PC-9 (cell line): Measurements from ENCODE around the gene KCNJ5. TPM values are rescaled to one million over a fixed set of nuclear protein-coding genes. Genes with fewer than 3 reads are reported as not detected.

Source experiments
- BruUV-seq: library from RNA; stranded (reverse); fragments of 400-500 nt; replicated peaks from 2 replicates; lab custom pipeline; 2021; lab: Mats Ljungman, UMichigan
- CTCF ChIA-PET: fragments of 300-600 bp; sonication (Branson Sonifier 250); formaldehyde crosslinking; loops from one replicate; lab custom pipeline; 2022; ENCODE audit warnings: antibody characterized with exemption; lab: Charles Lee
- POLR2A ChIA-PET: fragments of 300-600 bp; sonication (Branson Sonifier 250); formaldehyde crosslinking; loops from one replicate; lab custom pipeline; 2022; ENCODE audit warnings: antibody characterized with exemption; ENCODE audit not compliant: unreplicated experiment; lab: Charles Lee
- DNase-seq, 2 experiments: peaks; one replicate each; pipeline versions ENCODE4 v3.0.0 to v3.0.0-alpha.2; 2015 to 2022; ENCODE audit warnings: mixed read lengths in 1 of 2
- H2AFZ ChIP-seq: fragments of 200-600 bp; sonication (generic); 2 replicates; pipeline ENCODE4 v1.8.1; 2017; ENCODE audit warnings: antibody characterized with exemption
- H3F3A ChIP-seq: fragments of 200-600 bp; sonication (generic); 2 replicates; pipeline ENCODE4 v1.8.1; 2017; ENCODE audit warnings: antibody characterized with exemption, mild to moderate bottlenecking, low read depth; ENCODE audit not compliant: insufficient read depth
- H3K27ac ChIP-seq: fragments of 200-600 bp; sonication (generic); 2 replicates; pipeline ENCODE4 v1.6.1; 2016; ENCODE audit warnings: mixed run types
- H3K27me3 ChIP-seq: fragments of 200-600 bp; sonication (generic); 2 replicates; pipeline ENCODE4 v1.6.1; 2016; ENCODE audit warnings: low read depth, mixed run types; ENCODE audit not compliant: insufficient read depth
- H3K36me3 ChIP-seq: fragments of 200-600 bp; sonication (generic); 2 replicates; pipeline ENCODE4 v1.6.1; 2016; ENCODE audit warnings: low read depth, mixed run types
- H3K4me1 ChIP-seq: fragments of 200-600 bp; sonication (generic); replicated peaks from 2 replicates; pipeline ENCODE4 v1.6.1; 2016; ENCODE audit warnings: mixed run types; ENCODE audit not compliant: insufficient read depth
- H3K4me2 ChIP-seq: fragments of 200-600 bp; sonication (generic); 2 replicates; pipeline ENCODE4 v1.6.1; 2017; ENCODE audit warnings: mixed run types
- H3K4me3 ChIP-seq: fragments of 200-600 bp; sonication (generic); 2 replicates; pipeline ENCODE4 v1.6.1; 2016; ENCODE audit warnings: mixed run types
- H3K79me2 ChIP-seq: fragments of 200-600 bp; sonication (generic); 2 replicates; pipeline ENCODE4 v1.6.1; 2017; ENCODE audit warnings: low read depth, mixed run types
- H3K9me2 ChIP-seq: fragments of 200-600 bp; sonication (generic); 2 replicates; pipeline ENCODE4 v1.8.1; 2017; ENCODE audit warnings: mild to moderate bottlenecking; ENCODE audit not compliant: insufficient read depth
- H3K9me3 ChIP-seq: fragments of 200-600 bp; sonication (generic); 2 replicates; pipeline ENCODE4 v1.8.1; 2016; ENCODE audit warnings: low read depth; ENCODE audit not compliant: insufficient read depth
- H4K20me1 ChIP-seq: fragments of 200-600 bp; sonication (generic); 2 replicates; pipeline ENCODE4 v1.8.1; 2017; ENCODE audit not compliant: insufficient read depth
- EZH2 ChIP-seq: fragments of 200-600 bp; sonication (generic); IDR thresholded peaks from 2 replicates; pipeline ENCODE4 v1.8.0; 2017; ENCODE audit warnings: antibody characterized with exemption, low read depth
- intact Hi-C: fragments of 100-400 bp; cut with micrococcal nuclease; formaldehyde crosslinking; loops from one replicate; pipeline ENCODE4 v1.10.0; 2022; ENCODE audit not compliant: unreplicated experiment
- total RNA-seq: library from RNA; stranded (reverse); gene quantifications from 2 replicates; pipeline ENCODE4 v1.2.3, GENCODE V29; 2021
- TF ChIP-seq, protein P1 (sequence below): fragments of 200-600 bp; sonication (generic); conservative IDR thresholded peaks from 2 replicates; pipeline ENCODE4 v1.6.1; 2017; ENCODE audit warnings: mixed run types, antibody characterized with exemption, mild to moderate bottlenecking, moderate library complexity

The KCNJ5 gene
- total RNA-seq, 1 experiment from 2014 or later, result 0.11 TPM

GRCh38 chr11:128931668-128932067 lies 40.5 kb downstream of the KCNJ5 start:
- Histone ChIP-seq H3K36me3 (no peaks in the 10 kb centered on the region), H2AFZ (no peak overlapping the region), H3K27me3 (peaks cover 47% of the 10 kb centered on the region; the same call in 1 of the 2 replicates), H3K27ac (no peak overlapping the region), H3K4me1 (no peaks in the 10 kb centered on the region), H3K9me3 (no peaks in the 10 kb centered on the region), H3K9me2 (no peaks in the 10 kb centered on the region), H3F3A (no peaks in the 10 kb centered on the region), H4K20me1 (no peaks in the 10 kb centered on the region), H3K79me2 (no peaks in the 10 kb centered on the region), H3K4me2 (no peak overlapping the region), H3K4me3 (no peak overlapping the region)
- intact Hi-C loops, result no loop called here
- no TSS peak for BruUV-seq
- ChIA-PET POLR2A (no interaction called here), CTCF (no interaction called here)
- TF ChIP-seq EZH2, result no peak
- TF ChIP-seq, protein P1, sequence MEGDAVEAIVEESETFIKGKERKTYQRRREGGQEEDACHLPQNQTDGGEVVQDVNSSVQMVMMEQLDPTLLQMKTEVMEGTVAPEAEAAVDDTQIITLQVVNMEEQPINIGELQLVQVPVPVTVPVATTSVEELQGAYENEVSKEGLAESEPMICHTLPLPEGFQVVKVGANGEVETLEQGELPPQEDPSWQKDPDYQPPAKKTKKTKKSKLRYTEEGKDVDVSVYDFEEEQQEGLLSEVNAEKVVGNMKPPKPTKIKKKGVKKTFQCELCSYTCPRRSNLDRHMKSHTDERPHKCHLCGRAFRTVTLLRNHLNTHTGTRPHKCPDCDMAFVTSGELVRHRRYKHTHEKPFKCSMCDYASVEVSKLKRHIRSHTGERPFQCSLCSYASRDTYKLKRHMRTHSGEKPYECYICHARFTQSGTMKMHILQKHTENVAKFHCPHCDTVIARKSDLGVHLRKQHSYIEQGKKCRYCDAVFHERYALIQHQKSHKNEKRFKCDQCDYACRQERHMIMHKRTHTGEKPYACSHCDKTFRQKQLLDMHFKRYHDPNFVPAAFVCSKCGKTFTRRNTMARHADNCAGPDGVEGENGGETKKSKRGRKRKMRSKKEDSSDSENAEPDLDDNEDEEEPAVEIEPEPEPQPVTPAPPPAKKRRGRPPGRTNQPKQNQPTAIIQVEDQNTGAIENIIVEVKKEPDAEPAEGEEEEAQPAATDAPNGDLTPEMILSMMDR, result no peak
- no peak for DNase-seq

GRCh38 chr11:128933481-128934178 lies 42.5 kb downstream of the KCNJ5 start:
- Histone ChIP-seq H3K27ac (no peak overlapping the region), H4K20me1 (no peaks in the 10 kb centered on the region), H3K9me3 (no peaks in the 10 kb centered on the region), H3K4me3 (no peak overlapping the region), H3K9me2 (no peaks in the 10 kb centered on the region), H3K79me2 (no peaks in the 10 kb centered on the region), H3K27me3 (peaks cover 30% of the 10 kb centered on the region; the same call in 1 of the 2 replicates), H3K36me3 (no peaks in the 10 kb centered on the region), H3K4me2 (no peak overlapping the region), H3K4me1 (no peaks in the 10 kb centered on the region), H3F3A (no peaks in the 10 kb centered on the region), H2AFZ (no peak overlapping the region)
- ChIA-PET POLR2A (no interaction called here), CTCF (interaction anchor here (0.6 kb wide), 1 partner anchor 23 kb away, joined by 4 read pairs; no protein-coding TSS in a partner anchor)
- no peak for TF ChIP-seq EZH2
- TF ChIP-seq, protein P1, result no peak
- no peak for DNase-seq
- intact Hi-C loops, result no loop called here
- BruUV-seq, result no TSS peak

DNA sequence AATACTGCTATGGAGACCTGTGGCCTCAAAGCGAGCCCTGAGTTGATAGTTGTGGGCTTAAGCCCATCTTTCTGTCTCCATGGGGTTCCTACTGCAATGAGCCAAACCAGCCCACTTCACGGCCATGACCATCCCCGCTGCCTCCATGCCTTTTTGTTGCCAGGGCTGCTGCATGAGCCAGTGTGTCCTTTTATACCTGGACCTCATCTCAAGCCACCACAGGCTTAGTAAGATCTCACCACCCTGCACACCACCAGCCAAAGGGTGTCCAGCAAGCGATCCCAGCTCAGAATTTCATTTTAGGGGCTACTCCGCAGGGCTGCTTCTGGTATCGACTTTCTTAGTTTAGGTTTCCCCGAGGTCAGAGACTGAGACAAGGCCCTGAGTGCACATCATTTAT lies 43.2 kb downstream of the KCNJ5 start:
- H3K27me3 ChIP-seq, result peaks cover 30% of the 10 kb centered on the region; the same call in 1 of the 2 replicates
- no peak overlapping the region for H2AFZ ChIP-seq
- H3K4me2 ChIP-seq, result no peak overlapping the region
- POLR2A ChIA-PET, result no interaction called here
- H3K36me3 ChIP-seq, result no peaks in the 10 kb centered on the region
- no peak for TF ChIP-seq EZH2
- TF ChIP-seq, protein P1, result no peak
- BruUV-seq, result no TSS peak
- H3K4me3 ChIP-seq, result no peak overlapping the region
- DNase-seq, result no peak
- no peaks in the 10 kb centered on the region for H3K9me3 ChIP-seq
- CTCF ChIA-PET, result interaction anchor here (0.6 kb wide), 1 partner anchor 22 kb away, joined by 4 read pairs; no protein-coding TSS in a partner anchor
- intact Hi-C loops, result no loop called here
- H3F3A ChIP-seq, result no peaks in the 10 kb centered on the region
- H3K9me2 ChIP-seq, result no peaks in the 10 kb centered on the region
- H3K79me2 ChIP-seq, result no peaks in the 10 kb centered on the region
- no peaks in the 10 kb centered on the region for H4K20me1 ChIP-seq
- no peak overlapping the region for H3K27ac ChIP-seq
- H3K4me1 ChIP-seq, result no peaks in the 10 kb centered on the region
